Lung (tissue), 12 donors: ENCODE results near the gene CYP2C8. TPM values are rescaled to one million over a fixed set of nuclear protein-coding genes. Genes with fewer than 3 reads are reported as not detected.
"Not testable (repeated sequence)": the region's sequence is repeated elsewhere in the genome, so short reads cannot be mapped to it uniquely, and the experiment has no call there.

Experiments used
- ATAC-seq: fragments of 200-7000 bp; cut with Tn5 transposase; one replicate; pipeline ENCODE4 v1.9.1; 2020; ENCODE audit warnings: moderate number of reproducible peaks; ENCODE audit not compliant: insufficient read depth, low FRiP score
- DNase-seq, 3 donors: peaks; one replicate each; pipeline ENCODE4 v3.0.0-alpha.2; 2013 to 2017
- H3K27ac ChIP-seq, 2 donors: one replicate each; pipeline ENCODE4 v1.5.1; 2013; ENCODE audit warnings: mild to moderate bottlenecking in 2 of 2, moderate library complexity in 2 of 2, control low read depth in 1 of 2, inconsistent platforms in 1 of 2, low read depth in 1 of 2, low read length in 1 of 2
- H3K27me3 ChIP-seq, 3 donors: one replicate each; pipeline ENCODE4 v1.5.1; 2013; ENCODE audit warnings: low read length in 2 of 3; ENCODE audit not compliant: control insufficient read depth in 3 of 3, insufficient read depth in 3 of 3
- H3K36me3 ChIP-seq, 4 donors: one replicate each; pipeline ENCODE4 v1.5.1; 2013; ENCODE audit warnings: low read length in 4 of 4, mild to moderate bottlenecking in 1 of 4, moderate library complexity in 1 of 4; ENCODE audit not compliant: control insufficient read depth in 4 of 4, insufficient read depth in 4 of 4
- H3K4me1 ChIP-seq, 5 donors: one replicate each; pipeline ENCODE4 v1.5.1; 2013; ENCODE audit warnings: low read length in 5 of 5, mild to moderate bottlenecking in 2 of 5, moderate library complexity in 1 of 5; ENCODE audit not compliant: control insufficient read depth in 5 of 5, insufficient read depth in 5 of 5
- H3K4me3 ChIP-seq: one replicate; pipeline ENCODE4 v1.5.1; 2013; ENCODE audit warnings: mild to moderate bottlenecking, control low read depth, moderate library complexity
- H3K9ac ChIP-seq, 2 donors: one replicate each; pipeline ENCODE4 v1.5.1; 2013; ENCODE audit warnings: low read length in 2 of 2, control low read depth in 1 of 2; ENCODE audit not compliant: insufficient read depth in 1 of 2
- H3K9me3 ChIP-seq, 4 donors: one replicate each; pipeline ENCODE4 v1.5.1; 2013; ENCODE audit warnings: low read length in 3 of 4, mild to moderate bottlenecking in 1 of 4, moderate library complexity in 1 of 4; ENCODE audit not compliant: control insufficient read depth in 4 of 4, insufficient read depth in 3 of 4
- CTCF ChIP-seq: IDR thresholded peaks from 2 replicates; pipeline ENCODE4 v1.5.1; 2012; ENCODE audit warnings: mild to moderate bottlenecking; ENCODE audit errors: control extremely low read depth, extremely low read depth
- WGBS, 2 donors: extraction: QIAGEN DNeasy Blood & Tissue Kit; methylation state at CpG; one replicate each; pipeline ENCODE4 v1.1.7; 2013; 5-methylcytosine and 5-hydroxymethylcytosine counted together
- polyA plus RNA-seq, 2 donors: library from polyadenylated mRNA; stranded (reverse); fragments of 200-250 nt; gene quantifications; one replicate each; pipeline ENCODE4 v1.2.1, GENCODE V29; 2013
- total RNA-seq, 2 donors: library from RNA; depleted of rRNA in 1 of 2; stranded (reverse); fragments of >200 nt in 1 of 2; gene quantifications; one replicate each; pipeline ENCODE4 v1.2.1, GENCODE V29; 2014 to 2021
- donor health status: control.
- donor health status: control.
- donor health status: Bipolar disorder and iron deficiency.
- donor health status: healthy.
- donor health status: DM: yes; HTN: yes; CAD: no.

The CYP2C8 gene
- total and polyA plus RNA-seq, 4 donors: 0.25 to 1.5 (median 0.77) TPM

- WGBS, 2 donors: 91 to 93% methylated on average over 1 of the region's 1 CpG
- DNase-seq (no peak), ATAC-seq (no peak)
- Histone ChIP-seq H3K36me3 (no peaks in the 10 kb centered on the region), H3K9ac (no peak overlapping the region), H3K27me3 (no peaks in the 10 kb centered on the region), H3K4me3 (no peak overlapping the region), H3K27ac (no peak overlapping the region), H3K9me3 (no peaks in the 10 kb centered on the region), H3K4me1 (no peaks in the 10 kb centered on the region)
- TF ChIP-seq CTCF: no peak
Measured at GRCh38 chr10:95096143-95096542, 26.8 kb upstream of the CYP2C8 start.

- not testable (repeated sequence) for H3K27me3 ChIP-seq, H3K9ac ChIP-seq, DNase-seq, H3K4me3 ChIP-seq, H3K4me1 ChIP-seq, ATAC-seq, H3K27ac ChIP-seq, H3K9me3 ChIP-seq, H3K36me3 ChIP-seq
- 91 to 100% methylated on average over 4 of the region's 5 CpGs for WGBS, 2 donors
Measured at GRCh38 chr10:95079626-95080025, 10.3 kb upstream of the CYP2C8 start.

GRCh38 chr10:95077556-95077955 is 8.3 kb upstream of the CYP2C8 start:
- H3K27me3 ChIP-seq: no peaks in the 10 kb centered on the region
- no peaks in the 10 kb centered on the region for H3K9me3 ChIP-seq
- no peak overlapping the region for H3K4me3 ChIP-seq
- no peak overlapping the region for H3K27ac ChIP-seq
- H3K36me3 ChIP-seq: no peaks in the 10 kb centered on the region
- no peak overlapping the region for H3K9ac ChIP-seq
- ATAC-seq (no peak), DNase-seq (no peak)
- H3K4me1 ChIP-seq: no peaks in the 10 kb centered on the region
- TF ChIP-seq CTCF: no peak

- no peak overlapping the region for H3K4me3 ChIP-seq
- H3K4me1 ChIP-seq: no peaks in the 10 kb centered on the region
- no peaks in the 10 kb centered on the region for H3K27me3 ChIP-seq
- no peak overlapping the region for H3K27ac ChIP-seq
- no peak overlapping the region for H3K9ac ChIP-seq
- no peak for DNase-seq
- H3K9me3 ChIP-seq: peaks cover 0 to 2% (median 0%) of the 10 kb centered on the region in 4 donors
- no peak for ATAC-seq
- WGBS, 2 donors: 54 to 80% methylated on average over 3 of the region's 3 CpGs
- no peaks in the 10 kb centered on the region for H3K36me3 ChIP-seq
- TF ChIP-seq CTCF: no peak
Measured at GRCh38 chr10:95071107-95071660, 1.9 kb upstream of the CYP2C8 start.

DNA sequence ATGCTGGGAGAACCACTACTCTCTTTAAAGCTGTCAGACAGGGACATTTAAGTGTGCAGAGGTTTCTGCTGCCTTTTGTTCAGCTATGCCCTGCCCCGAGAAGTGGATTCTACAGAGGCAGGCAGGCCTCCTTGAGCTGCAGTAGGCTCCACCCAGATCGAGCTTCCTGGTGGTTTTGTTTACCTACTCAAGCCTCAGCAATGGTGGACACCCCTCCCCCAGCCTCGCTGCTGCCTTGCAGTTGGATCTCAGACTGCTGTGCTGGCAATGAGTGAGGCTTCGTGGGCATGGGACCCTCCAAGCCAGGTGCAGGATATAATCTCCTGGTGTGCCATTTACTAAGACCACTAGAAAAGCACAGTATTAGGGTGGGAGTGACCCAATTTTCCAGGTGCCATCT is 5.2 kb downstream of the CYP2C8 start:
- not testable (repeated sequence) for H3K27ac ChIP-seq, ATAC-seq, DNase-seq, H3K4me1 ChIP-seq, H3K36me3 ChIP-seq, H3K9me3 ChIP-seq, H3K27me3 ChIP-seq, H3K4me3 ChIP-seq, H3K9ac ChIP-seq
- WGBS, 2 donors: 79 to 85% methylated on average over 4 of the region's 4 CpGs
